Measurements from ENCODE around the gene CISTR.
"Not testable (repeated sequence)": the region's sequence is repeated elsewhere in the genome, so short reads cannot be mapped to it uniquely, and the experiment has no call there.

CISTR gene

GRCh38 chr12:53751336-53752191, at the start of gene CISTR:
CISTR (minus strand) TSS chr12:53751979.
- H3K4me3 ChIP-seq (ENCODE audit: low read depth, low read length): peak within 1 kb of the TSS; percentile 39
- no peak for DNase-seq (ENCODE audit: low read depth)

- H3K4me3 ChIP-seq (ENCODE audit: low read depth, low read length): no peak overlapping the region
- DNase-seq (ENCODE audit: low read depth): peak; percentile 34
These were observed 46.8 kb upstream of the CISTR start for GRCh38 chr12:53798575-53798974.

- H3K4me3 ChIP-seq (ENCODE audit: low read depth, low read length): no peak overlapping the region
- DNase-seq (ENCODE audit: low read depth): no peak
These were observed 44.1 kb upstream of the CISTR start for GRCh38 chr12:53795927-53796326.

- no peak overlapping the region for H3K4me3 ChIP-seq (ENCODE audit: low read depth, low read length)
- DNase-seq (ENCODE audit: low read depth): no peak
These were observed 41.4 kb upstream of the CISTR start for GRCh38 chr12:53793221-53793620.

GRCh38 chr12:53791735-53792326, 40.1 kb upstream of the CISTR start:
- DNase-seq (ENCODE audit: low read depth): no peak
- H3K4me3 ChIP-seq (ENCODE audit: low read depth, low read length): no peak overlapping the region

GRCh38 chr12:53789570-53789969, 37.8 kb upstream of the CISTR start:
- H3K4me3 ChIP-seq (ENCODE audit: low read depth, low read length): no peak overlapping the region
- no peak for DNase-seq (ENCODE audit: low read depth)

GRCh38 chr12:53788892-53789291, 37.1 kb upstream of the CISTR start:
- DNase-seq (ENCODE audit: low read depth): no peak
- H3K4me3 ChIP-seq (ENCODE audit: low read depth, low read length): no peak overlapping the region

GRCh38 chr12:53786411-53786810, 34.6 kb upstream of the CISTR start:
- no peak overlapping the region for H3K4me3 ChIP-seq (ENCODE audit: low read depth, low read length)
- no peak for DNase-seq (ENCODE audit: low read depth)

- DNase-seq (ENCODE audit: low read depth): no peak
- no peak overlapping the region for H3K4me3 ChIP-seq (ENCODE audit: low read depth, low read length)
These were observed 33.4 kb upstream of the CISTR start for GRCh38 chr12:53785161-53785560.

GRCh38 chr12:53782093-53782703, 30.4 kb upstream of the CISTR start:
- no peak overlapping the region for H3K4me3 ChIP-seq (ENCODE audit: low read depth, low read length)
- DNase-seq (ENCODE audit: low read depth): no peak

GRCh38 chr12:53781228-53781801, 29.5 kb upstream of the CISTR start:
- no peak for DNase-seq (ENCODE audit: low read depth)
- no peak overlapping the region for H3K4me3 ChIP-seq (ENCODE audit: low read depth, low read length)

GRCh38 chr12:53780323-53780722, 28.5 kb upstream of the CISTR start:
- no peak overlapping the region for H3K4me3 ChIP-seq (ENCODE audit: low read depth, low read length)
- no peak for DNase-seq (ENCODE audit: low read depth)

- H3K4me3 ChIP-seq (ENCODE audit: low read depth, low read length); DNase-seq (ENCODE audit: low read depth): not testable (repeated sequence)
These were observed 27.9 kb upstream of the CISTR start for GRCh38 chr12:53779679-53780078.

GRCh38 chr12:53777936-53778644, 26.3 kb upstream of the CISTR start:
- DNase-seq (ENCODE audit: low read depth): no peak
- no peak overlapping the region for H3K4me3 ChIP-seq (ENCODE audit: low read depth, low read length)

GRCh38 chr12:53777412-53777811, 25.6 kb upstream of the CISTR start:
- no peak for DNase-seq (ENCODE audit: low read depth)
- no peak overlapping the region for H3K4me3 ChIP-seq (ENCODE audit: low read depth, low read length)

- no peak overlapping the region for H3K4me3 ChIP-seq (ENCODE audit: low read depth, low read length)
- no peak for DNase-seq (ENCODE audit: low read depth)
These were observed 25.1 kb upstream of the CISTR start for GRCh38 chr12:53776872-53777271.

GRCh38 chr12:53775478-53776145, 23.8 kb upstream of the CISTR start:
- DNase-seq (ENCODE audit: low read depth): no peak

GRCh38 chr12:53770281-53770680, 18.5 kb upstream of the CISTR start:
- no peak overlapping the region for H3K4me3 ChIP-seq (ENCODE audit: low read depth, low read length)
- peak; percentile 94 for DNase-seq (ENCODE audit: low read depth)

More at GRCh38 chr12:53775478-53776145, 23.8 kb upstream of the CISTR start:
- H3K4me3 ChIP-seq (ENCODE audit: low read depth, low read length): no peak overlapping the region

- DNase-seq (ENCODE audit: low read depth): no peak
- H3K4me3 ChIP-seq (ENCODE audit: low read depth, low read length): no peak overlapping the region
These were observed 17.2 kb upstream of the CISTR start for GRCh38 chr12:53768976-53769375.
